Measurements from ENCODE around the gene LLGL2.
A peak's percentile ranks its signal among the peaks of the same experiment; 100 is the strongest.

The LLGL2 gene

GRCh38 chr17:75523647-75524046 lies 1.9 kb upstream of the LLGL2 start:
- no peak for DNase-seq

GRCh38 chr17:75524269-75524969 lies 1.1 kb upstream of the LLGL2 start:
- no peak for DNase-seq

- no peak for DNase-seq
Measured at GRCh38 chr17:75525806-75526554, 483 bp downstream of the LLGL2 start.

DNA sequence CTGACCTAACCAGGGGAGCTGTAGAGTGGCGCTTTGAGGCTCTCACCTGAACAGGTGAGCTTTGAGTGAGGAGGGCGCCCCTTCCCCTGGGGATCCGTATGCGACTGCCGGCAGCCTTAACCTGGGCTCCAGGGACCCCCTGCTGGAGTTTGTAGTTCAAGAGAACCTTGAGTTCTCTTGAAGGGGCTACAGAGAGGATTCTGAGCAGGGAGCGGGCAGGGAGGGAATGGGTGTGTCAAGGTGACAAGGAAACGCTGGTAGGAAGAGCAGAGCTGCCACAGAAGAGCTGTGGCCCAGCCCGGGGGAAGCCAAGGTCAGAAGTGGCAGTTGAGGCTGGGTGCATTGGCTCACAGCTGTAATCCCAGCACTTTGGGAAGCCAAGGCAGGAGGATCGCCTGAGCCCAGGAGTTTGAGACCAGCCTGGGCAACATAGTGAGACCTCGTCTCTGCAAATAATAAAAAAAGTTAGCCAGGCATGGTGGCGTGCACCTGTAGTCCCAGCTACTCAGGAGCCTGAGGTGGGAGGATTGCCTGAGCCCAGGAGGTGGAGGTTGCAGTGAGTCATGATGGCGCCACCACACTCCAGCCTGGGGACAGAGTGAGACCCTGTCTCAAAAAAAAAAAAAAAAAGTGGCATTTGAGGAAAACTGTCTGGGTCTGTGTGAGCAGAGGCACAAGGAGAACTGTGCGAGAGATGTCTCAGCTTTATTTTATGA lies 1.2 kb downstream of the LLGL2 start:
- no peak for DNase-seq

GRCh38 chr17:75530837-75531720 lies 5.6 kb downstream of the LLGL2 start:
- no peak for DNase-seq

DNA sequence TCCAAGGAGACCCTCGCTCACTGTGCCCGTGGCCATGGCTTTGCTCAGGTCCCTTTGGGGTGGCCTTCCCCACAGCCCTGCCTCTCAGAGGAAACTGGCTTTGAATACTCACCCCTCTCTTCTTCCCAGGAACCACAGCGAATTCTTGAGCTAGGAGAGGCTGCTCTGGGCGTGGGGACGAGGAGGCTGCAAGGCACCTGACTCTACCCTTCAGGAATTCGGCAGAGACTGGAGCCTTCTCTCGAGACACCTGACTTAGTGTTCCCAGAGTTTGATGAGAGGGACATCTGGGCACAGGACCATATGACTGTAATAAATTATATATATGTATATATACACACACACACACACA lies 6.2 kb downstream of the LLGL2 start:
- DNase-seq: no peak

DNA sequence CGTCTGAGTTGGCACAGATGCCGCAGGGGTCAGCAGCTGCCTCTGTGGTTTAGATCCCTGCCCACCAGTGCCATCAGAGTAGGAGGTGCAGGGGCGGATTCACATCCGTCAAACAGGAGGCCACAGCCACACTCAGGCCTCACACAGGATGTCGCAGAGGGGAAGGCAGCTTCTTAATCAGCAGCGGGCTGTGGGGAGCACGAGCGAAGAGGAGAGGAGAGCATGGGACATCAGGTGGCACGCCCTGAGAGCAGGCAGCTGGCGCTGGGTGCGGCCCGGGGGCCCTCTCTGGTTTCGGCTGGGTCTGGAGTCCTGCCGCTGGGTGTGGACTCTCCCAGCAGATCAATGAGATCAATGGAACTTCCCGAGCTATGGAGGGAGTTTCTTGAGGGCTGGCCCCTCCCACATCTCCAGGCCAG lies 9.6 kb downstream of the LLGL2 start:
- DNase-seq: no peak

DNA sequence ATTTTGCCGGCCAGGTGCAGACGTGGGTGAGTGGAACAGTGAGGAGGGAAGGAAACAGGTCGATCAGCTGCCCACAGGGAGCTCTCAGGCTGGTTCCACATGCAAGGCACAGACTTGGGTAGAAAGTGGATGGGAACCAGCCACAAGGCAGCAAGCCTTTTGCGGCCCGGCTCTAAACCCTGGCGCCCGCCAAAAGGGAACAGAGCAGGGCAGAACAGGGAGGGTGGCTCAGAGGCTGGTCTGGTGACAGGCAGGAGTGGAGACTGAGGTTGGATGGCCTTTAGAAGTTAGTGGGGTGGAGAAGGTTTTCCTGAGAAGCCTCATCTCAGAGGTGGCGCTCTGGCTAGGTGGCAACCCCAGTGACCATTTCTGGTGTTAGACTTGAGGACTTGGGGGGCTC lies 10.4 kb downstream of the LLGL2 start:
- DNase-seq: no peak

DNA sequence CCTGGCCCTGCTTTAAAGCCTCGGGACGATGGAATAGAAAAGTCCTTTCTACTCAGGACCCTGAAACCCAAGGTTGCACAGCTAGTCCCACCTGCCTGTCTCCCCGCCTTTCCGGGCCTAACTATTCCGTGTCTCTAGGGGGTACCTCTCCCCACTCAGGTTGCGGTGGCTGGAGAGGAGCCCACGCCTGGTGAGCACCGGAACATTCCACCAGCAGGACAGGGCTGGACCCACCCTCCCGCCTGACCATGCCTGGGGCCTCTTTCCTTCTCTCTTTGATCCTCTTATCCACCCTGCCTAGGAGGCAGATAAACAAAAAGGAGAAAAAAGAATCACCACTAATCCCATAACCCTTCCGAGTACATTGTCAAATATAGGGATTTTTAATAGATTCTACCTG lies 10.9 kb downstream of the LLGL2 start:
- no peak for DNase-seq

- DNase-seq: no peak
Measured at GRCh38 chr17:75539967-75540729, 14.7 kb downstream of the LLGL2 start.

GRCh38 chr17:75540923-75541503 lies 15.5 kb downstream of the LLGL2 start:
- DNase-seq: no peak

DNA sequence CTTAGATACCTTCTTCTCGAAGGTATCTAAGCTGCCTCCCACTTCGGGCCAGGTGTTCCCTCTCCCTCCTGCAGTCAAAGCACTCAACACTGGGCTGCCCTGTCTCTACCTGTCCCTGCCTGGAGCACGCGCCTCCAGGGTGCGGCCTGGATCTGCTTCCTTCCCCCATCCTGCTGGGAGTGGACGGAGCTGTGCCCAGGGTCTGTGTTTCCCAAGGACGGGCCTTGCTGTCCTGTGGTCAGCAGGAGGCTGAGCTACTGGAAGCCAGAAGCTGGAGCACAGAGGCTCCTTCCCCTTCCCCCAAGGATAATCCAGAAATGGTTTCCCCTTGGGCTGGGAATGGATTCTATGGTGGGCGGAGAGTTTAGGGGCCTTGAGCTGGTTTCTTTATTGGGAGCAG lies 16.7 kb downstream of the LLGL2 start:
- no peak for DNase-seq

DNA sequence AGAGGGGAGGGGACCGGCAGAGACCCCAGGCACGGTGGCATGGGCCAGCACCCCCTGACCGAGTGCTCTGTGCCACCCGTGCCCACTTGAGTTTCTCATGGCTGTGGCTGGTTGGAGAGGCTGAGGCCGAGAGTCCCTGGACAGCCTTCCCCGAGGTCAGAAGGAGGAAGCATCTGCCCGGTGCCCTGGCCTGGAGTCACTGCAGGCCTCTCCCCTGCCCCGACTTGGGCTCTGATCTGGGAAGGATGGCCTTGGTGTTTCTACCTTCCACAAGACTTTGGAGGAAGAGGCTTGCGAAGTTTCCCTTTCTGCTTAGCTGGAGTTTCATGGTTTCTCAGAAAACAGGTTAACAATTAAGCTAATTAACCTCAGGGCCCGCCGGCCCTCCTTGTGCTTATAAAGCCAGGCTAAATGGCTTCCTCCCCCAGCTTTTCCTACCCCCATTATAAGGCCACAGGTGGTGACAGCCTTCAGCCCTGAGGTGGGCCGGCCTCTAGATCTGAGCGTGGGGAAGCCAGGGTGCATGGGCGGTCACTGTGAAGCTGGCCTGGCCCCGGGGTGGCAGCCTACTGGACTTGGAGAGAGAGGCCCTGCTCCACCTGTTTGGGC lies 17.3 kb downstream of the LLGL2 start:
- no peak for DNase-seq

DNA sequence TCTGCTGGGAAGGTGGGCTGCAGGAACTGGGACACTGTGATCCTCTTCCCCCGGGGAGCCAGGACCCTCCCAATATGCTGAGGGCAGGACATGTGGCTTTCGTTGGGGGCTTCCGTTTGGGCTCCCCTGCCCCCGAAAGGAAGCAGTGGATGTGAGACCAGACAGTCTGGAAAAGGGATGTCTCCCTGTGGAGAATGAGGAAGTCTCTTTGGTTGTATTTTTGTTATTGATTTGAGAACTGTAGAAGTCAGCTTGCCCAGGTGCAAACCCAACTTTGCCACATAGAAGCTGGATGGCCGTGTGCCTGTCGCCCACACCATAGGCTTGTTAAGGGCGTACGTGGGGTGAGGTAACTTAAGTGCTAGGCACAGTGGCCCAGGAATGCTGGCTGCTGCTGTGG lies 18.8 kb downstream of the LLGL2 start:
- DNase-seq: no peak

GRCh38 chr17:75546181-75546580 lies 20.7 kb downstream of the LLGL2 start:
- no peak for DNase-seq

DNA sequence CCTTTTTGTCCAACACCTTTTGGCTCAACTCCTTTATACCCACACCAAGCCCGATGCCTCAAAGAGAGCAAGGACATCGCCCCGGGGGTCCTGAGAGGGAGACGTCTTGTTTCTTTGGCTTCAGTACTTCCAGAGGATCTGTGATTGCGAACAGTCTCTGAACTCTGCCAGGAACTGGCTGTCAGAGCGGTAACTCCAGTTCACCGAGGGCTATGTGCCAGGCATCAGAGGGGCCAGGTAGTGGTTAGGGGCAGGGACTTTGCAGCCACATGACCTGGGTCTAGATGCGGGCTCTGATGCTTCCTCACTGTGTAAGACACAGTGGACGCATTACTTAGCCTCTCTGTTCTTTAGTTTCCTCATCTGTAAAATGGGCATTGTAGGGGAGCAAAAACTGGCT lies 21.6 kb downstream of the LLGL2 start:
- no peak for DNase-seq

- DNase-seq: no peak
Measured at GRCh38 chr17:75548813-75549212, 23.3 kb downstream of the LLGL2 start.

GRCh38 chr17:75549246-75550138 lies 24.0 kb downstream of the LLGL2 start:
- peak; percentile 43 for DNase-seq

GRCh38 chr17:75550139-75550465 lies 24.6 kb downstream of the LLGL2 start:
- no peak for DNase-seq

DNA sequence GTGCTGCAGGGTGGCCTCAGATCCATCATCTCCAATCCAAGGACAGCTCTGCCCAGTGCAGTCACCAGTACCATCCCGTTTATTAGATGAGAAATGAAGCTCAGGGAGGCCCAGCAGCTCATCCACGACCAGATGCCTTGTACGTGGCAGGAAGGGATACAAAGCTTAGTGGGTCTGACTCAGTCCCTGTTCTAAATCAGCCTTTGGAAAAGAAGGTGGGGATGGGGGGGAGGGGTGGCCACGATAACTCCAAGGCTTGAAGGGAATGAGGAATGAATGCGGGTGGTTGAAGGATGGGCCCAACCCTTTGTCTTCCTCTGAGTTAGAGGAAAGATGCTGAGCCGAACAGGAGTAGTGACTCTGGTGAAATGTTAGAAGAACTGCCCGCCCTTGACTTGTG lies 25.8 kb downstream of the LLGL2 start:
- DNase-seq: no peak

Data from NCI-H1105 (cell line).